Keratinocyte (primary cell): ENCODE measurements around the gene CIPC. TPM values are rescaled to one million over a fixed set of nuclear protein-coding genes. Genes with fewer than 3 reads are reported as not detected.

Source experiments
- DNase-seq: peaks from one replicate; pipeline ENCODE4 v3.0.0-alpha.2; 2011; ENCODE audit warnings: low read depth, missing footprints, low spot score
- FAIRE-seq: peaks from 2 replicates; lab custom pipeline; 2011; peaks lifted over from hg19 to GRCh38; lab: Jason Lieb, UNC
- H2AFZ ChIP-seq: 2 replicates; pipeline ENCODE4 v1.6.0; 2012; ENCODE audit warnings: low read length, control low read depth, inconsistent platforms; ENCODE audit not compliant: control insufficient read depth
- H3K27ac ChIP-seq: 2 replicates; pipeline ENCODE4 v1.5.1; 2011; ENCODE audit warnings: low read length; ENCODE audit not compliant: control insufficient read depth, insufficient read depth
- H3K27me3 ChIP-seq: 3 replicates; pipeline ENCODE4 v1.6.0; 2011; ENCODE audit warnings: low read length; ENCODE audit not compliant: control insufficient read depth, insufficient read depth; ENCODE audit errors: extremely low read depth
- H3K36me3 ChIP-seq, 2 experiments: 2 replicates in 1 of 2; 3 replicates in 1 of 2; pipeline ENCODE4 v1.5.1; 2011; ENCODE audit warnings: low read length in 2 of 2, mild to moderate bottlenecking in 1 of 2; ENCODE audit not compliant: control insufficient read depth in 2 of 2, insufficient read depth in 2 of 2; ENCODE audit errors: extremely low read depth in 1 of 2
- H3K4me1 ChIP-seq: 3 replicates; pipeline ENCODE4 v1.5.1; 2011; ENCODE audit warnings: low read length; ENCODE audit not compliant: control insufficient read depth, insufficient read depth; ENCODE audit errors: extremely low read depth
- H3K4me2 ChIP-seq: 3 replicates; pipeline ENCODE4 v1.6.0; 2011; ENCODE audit warnings: low read depth, low read length; ENCODE audit not compliant: control insufficient read depth, insufficient read depth; ENCODE audit errors: extremely low read depth
- H3K4me3 ChIP-seq, 3 experiments: fragments of 200-600 bp in 1 of 3; sonication (generic) in 1 of 3; 2 replicates in 2 of 3; 3 replicates in 1 of 3; pipeline ENCODE4 v1.5.1; 2011 to 2016; ENCODE audit warnings: low read length in 3 of 3, mild to moderate bottlenecking in 3 of 3, control low read depth in 2 of 3, inconsistent platforms in 1 of 3, low read depth in 1 of 3, mixed read lengths in 1 of 3, mixed run types in 1 of 3, moderate library complexity in 1 of 3; ENCODE audit not compliant: control insufficient read depth in 2 of 3, insufficient read depth in 2 of 3; ENCODE audit errors: extremely low read depth in 1 of 3
- H3K79me2 ChIP-seq: 2 replicates; pipeline ENCODE4 v1.6.0; 2012; ENCODE audit warnings: low read length; ENCODE audit not compliant: control insufficient read depth, insufficient read depth
- H3K9ac ChIP-seq: 3 replicates; pipeline ENCODE4 v1.6.0; 2011; ENCODE audit warnings: low read length; ENCODE audit not compliant: control insufficient read depth, insufficient read depth; ENCODE audit errors: extremely low read depth
- H3K9me1 ChIP-seq: 3 replicates; pipeline ENCODE4 v1.6.0; 2011; ENCODE audit warnings: low read length; ENCODE audit not compliant: control insufficient read depth, insufficient read depth; ENCODE audit errors: extremely low read depth
- H3K9me3 ChIP-seq: 2 replicates; pipeline ENCODE4 v1.5.1; 2012; ENCODE audit warnings: low read depth, low read length; ENCODE audit not compliant: control insufficient read depth
- H4K20me1 ChIP-seq: 3 replicates; pipeline ENCODE4 v1.6.0; 2011; ENCODE audit warnings: low read length; ENCODE audit not compliant: control insufficient read depth, insufficient read depth; ENCODE audit errors: extremely low read depth
- EZH2 ChIP-seq: IDR thresholded peaks from one replicate; pipeline ENCODE4 v1.6.1; 2012; ENCODE audit warnings: inconsistent platforms, mild to moderate bottlenecking, low read length, moderate library complexity
- dilution Hi-C: fragments of 300-500 bp; cut with MboI; formaldehyde crosslinking; loops from one replicate; pipeline ENCODE4 v1.7.0; 2020; ENCODE audit warnings: low sequenced_read_pairs; ENCODE audit not compliant: extremely low pct_ligation_motif_present
- polyA plus RNA-seq, 5 experiments: library from polyadenylated mRNA; depleted of rRNA in 3 of 5; stranded (reverse) in 3 of 5; stranded (forward) in 1 of 5; unstranded in 1 of 5; fragments of >200 nt; gene quantifications; 1 replicate in 1 of 5; 2 replicates in 3 of 5; 3 replicates in 1 of 5; pipeline versions ENCODE4 v1.2.1 to v1.2.3, GENCODE V29; 2011 to 2012; ENCODE audit warnings: missing spikeins in 2 of 5, low read depth in 1 of 5, low replicate concordance in 1 of 5
- TF ChIP-seq, protein P1 (sequence below), 3 experiments: IDR thresholded peaks in 1 of 3; conservative IDR thresholded peaks in 1 of 3; optimal IDR thresholded peaks in 1 of 3; 2 replicates in 2 of 3; 3 replicates in 1 of 3; pipeline versions ENCODE3 to v1.5.1; 2011; ENCODE audit warnings: low read length in 3 of 3, mild to moderate bottlenecking in 3 of 3, moderate library complexity in 2 of 3, control low read depth in 1 of 3, inconsistent platforms in 1 of 3; ENCODE audit not compliant: insufficient read depth in 2 of 3; ENCODE audit errors: extremely low read depth in 1 of 3

Gene CIPC
- polyA plus RNA-seq, 1 donor (not counting 4 experiments of a cell fraction or from before 2014, with no cell fraction given): 13.2 TPM

DNA sequence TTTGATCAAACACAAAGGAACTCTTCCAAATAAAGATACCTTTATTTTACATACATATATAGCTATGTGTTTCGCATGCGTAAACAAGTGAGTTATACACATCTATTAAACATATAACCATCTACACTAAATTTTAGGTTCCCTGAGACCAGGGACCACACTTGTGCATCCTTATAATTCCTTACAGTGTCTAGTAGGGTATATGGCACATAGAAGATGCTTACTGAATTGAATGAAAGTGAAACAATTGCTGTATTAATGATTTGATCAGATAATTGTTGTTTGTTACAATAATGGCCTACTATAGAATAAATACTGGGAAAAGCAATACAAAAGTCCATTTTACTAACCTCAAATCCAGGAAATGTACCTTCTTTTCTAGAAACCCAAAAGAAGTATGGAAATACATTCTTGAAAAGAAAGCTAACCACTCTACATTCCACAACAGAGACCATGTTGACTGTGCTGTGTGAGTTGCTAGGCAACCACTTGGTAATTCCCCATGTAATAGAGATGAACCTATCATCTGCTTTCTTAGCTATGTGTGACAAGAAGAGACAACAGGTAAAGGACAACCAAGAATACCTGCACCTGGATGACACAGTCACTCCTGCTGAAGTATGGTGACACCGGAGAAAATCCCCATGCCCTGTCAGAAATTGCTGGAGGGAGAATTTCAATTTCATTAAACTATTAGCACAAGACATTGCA lies 11.9 kb upstream of the CIPC start:
- H4K20me1 ChIP-seq: no peaks in the 10 kb centered on the region
- H3K36me3 ChIP-seq: no peaks in the 10 kb centered on the region
- H3K79me2 ChIP-seq: no peaks in the 10 kb centered on the region
- H2AFZ ChIP-seq: no peak overlapping the region
- H3K4me3 ChIP-seq: no peak overlapping the region
- H3K9me1 ChIP-seq: no peaks in the 10 kb centered on the region
- no peak for TF ChIP-seq EZH2
- TF ChIP-seq, protein P1, sequence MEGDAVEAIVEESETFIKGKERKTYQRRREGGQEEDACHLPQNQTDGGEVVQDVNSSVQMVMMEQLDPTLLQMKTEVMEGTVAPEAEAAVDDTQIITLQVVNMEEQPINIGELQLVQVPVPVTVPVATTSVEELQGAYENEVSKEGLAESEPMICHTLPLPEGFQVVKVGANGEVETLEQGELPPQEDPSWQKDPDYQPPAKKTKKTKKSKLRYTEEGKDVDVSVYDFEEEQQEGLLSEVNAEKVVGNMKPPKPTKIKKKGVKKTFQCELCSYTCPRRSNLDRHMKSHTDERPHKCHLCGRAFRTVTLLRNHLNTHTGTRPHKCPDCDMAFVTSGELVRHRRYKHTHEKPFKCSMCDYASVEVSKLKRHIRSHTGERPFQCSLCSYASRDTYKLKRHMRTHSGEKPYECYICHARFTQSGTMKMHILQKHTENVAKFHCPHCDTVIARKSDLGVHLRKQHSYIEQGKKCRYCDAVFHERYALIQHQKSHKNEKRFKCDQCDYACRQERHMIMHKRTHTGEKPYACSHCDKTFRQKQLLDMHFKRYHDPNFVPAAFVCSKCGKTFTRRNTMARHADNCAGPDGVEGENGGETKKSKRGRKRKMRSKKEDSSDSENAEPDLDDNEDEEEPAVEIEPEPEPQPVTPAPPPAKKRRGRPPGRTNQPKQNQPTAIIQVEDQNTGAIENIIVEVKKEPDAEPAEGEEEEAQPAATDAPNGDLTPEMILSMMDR (optimal IDR thresholded peaks at IDR 0.05 in 1 of 3, IDR thresholded peaks at IDR 0.05 in 1 of 3, conservative IDR thresholded peaks at IDR 0.05 in 1 of 3; ENCODE audit: extremely low read depth in 1 of 3, insufficient read depth in 2 of 3, low read length in 3 of 3): no peak
- no peak overlapping the region for H3K4me2 ChIP-seq
- no peaks in the 10 kb centered on the region for H3K27me3 ChIP-seq
- no peaks in the 10 kb centered on the region for H3K9me3 ChIP-seq
- H3K27ac ChIP-seq: no peak overlapping the region
- dilution Hi-C loops: no loop called here
- peaks cover 18% of the 10 kb centered on the region for H3K4me1 ChIP-seq
- H3K9ac ChIP-seq: no peak overlapping the region
- DNase-seq (no peak), FAIRE-seq (peak; percentile 49)

DNA sequence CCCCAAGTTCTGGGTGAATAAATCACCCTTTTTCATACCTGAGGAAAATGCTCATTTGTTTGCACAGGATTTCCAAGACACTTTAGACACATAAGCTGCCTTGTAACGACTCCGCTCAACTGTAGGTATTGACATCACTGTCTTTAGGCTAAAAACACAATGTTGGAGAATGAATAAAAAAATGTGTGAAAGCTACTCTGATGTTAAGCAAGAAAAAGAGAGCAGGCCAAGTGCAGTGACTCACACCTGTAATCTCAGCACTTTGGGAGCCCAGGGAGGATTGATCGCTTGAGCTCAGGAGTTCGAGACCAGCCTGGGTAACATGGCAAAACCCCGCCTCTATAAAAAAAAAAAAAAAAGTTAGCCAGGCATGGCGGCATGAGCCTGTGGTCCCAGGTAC lies 11.1 kb upstream of the CIPC start:
- dilution Hi-C loops: no loop called here
- DNase-seq (no peak), FAIRE-seq (no peak)
- H3K27ac ChIP-seq: no peak overlapping the region
- no peaks in the 10 kb centered on the region for H3K36me3 ChIP-seq
- peaks cover 18% of the 10 kb centered on the region for H3K4me1 ChIP-seq
- H2AFZ ChIP-seq: no peak overlapping the region
- H3K79me2 ChIP-seq: no peaks in the 10 kb centered on the region
- no peaks in the 10 kb centered on the region for H3K27me3 ChIP-seq
- no peaks in the 10 kb centered on the region for H3K9me1 ChIP-seq
- H3K4me2 ChIP-seq: no peak overlapping the region
- H3K9ac ChIP-seq: no peak overlapping the region
- TF ChIP-seq EZH2: no peak
- TF ChIP-seq, protein P1 (optimal IDR thresholded peaks at IDR 0.05 in 1 of 3, IDR thresholded peaks at IDR 0.05 in 1 of 3, conservative IDR thresholded peaks at IDR 0.05 in 1 of 3; ENCODE audit: extremely low read depth in 1 of 3, insufficient read depth in 2 of 3, low read length in 3 of 3): no peak
- no peaks in the 10 kb centered on the region for H3K9me3 ChIP-seq
- no peaks in the 10 kb centered on the region for H4K20me1 ChIP-seq
- H3K4me3 ChIP-seq: no peak overlapping the region
